ENCODE data around the gene AGO3. TPM values are rescaled to one million over a fixed set of nuclear protein-coding genes. Genes with fewer than 3 reads are reported as not detected.

The AGO3 gene
- total and polyA plus RNA-seq, 2 donors (not counting 3 experiments of a cell fraction or from before 2014, with no cell fraction given) = 10.4 to 21.1 TPM

- FAIRE-seq = peak; percentile 53
- no peaks in the 10 kb centered on the region for H3K79me2 ChIP-seq (ENCODE audit: control insufficient read depth, insufficient read depth, low read length)
- intact Hi-C loops (cut with micrococcal nuclease) (no loop called here), dilution Hi-C loops (cut with MboI; ENCODE audit: extremely low pct_ligation_motif_present, low sequenced_read_pairs) (no loop called here)
- ChIA-PET POLR2A (interaction anchor here (0.9 kb wide), 1 partner anchor 776 kb away, joined by 3 read pairs; no protein-coding TSS in a partner anchor), CTCF (interaction anchor here (1.7 kb wide), 1 partner anchor 10 kb away, joined by 4 read pairs; no protein-coding TSS in a partner anchor)
- BruUV-seq (replicated peaks) = no TSS peak
- no peaks in the 10 kb centered on the region for H3K9me1 ChIP-seq (replicated peaks; ENCODE audit: control insufficient read depth, extremely low read depth, insufficient read depth, low read length)
- H3K9me3 ChIP-seq (replicated peaks; ENCODE audit: control insufficient read depth, insufficient read depth, low read length) = no peaks in the 10 kb centered on the region
- H3K36me3 ChIP-seq (ENCODE audit: control insufficient read depth in 2 of 2, extremely low read depth in 1 of 2, insufficient read depth in 2 of 2, low read length in 2 of 2) = peaks cover 0 to 3% of the 10 kb centered on the region in 2 experiments
- TF ChIP-seq JUN (IDR thresholded peaks at IDR 0.05; ENCODE audit: borderline replicate concordance, insufficient read depth, insufficient read length, low read depth) (no peak), POLR2AphosphoS5 (IDR thresholded peaks at IDR 0.05; ENCODE audit: insufficient read depth, low read depth, low read length) (no peak), EZH2 (IDR thresholded peaks at IDR 0.05; ENCODE audit: borderline replicate concordance, low read depth, low read length, severe bottlenecking) (no peak), GATA2 (IDR thresholded peaks at IDR 0.05; ENCODE audit: insufficient read depth, insufficient read length, low read depth, low read length) (no peak), MAX (IDR thresholded peaks at IDR 0.05; ENCODE audit: insufficient read depth, insufficient read length) (no peak), CTCF (IDR thresholded peaks at IDR 0.05; ENCODE audit: extremely low read depth in 1 of 2, insufficient read depth in 1 of 2, low read depth in 1 of 2, low read length in 2 of 2) (no peak), FOS (IDR thresholded peaks at IDR 0.05; ENCODE audit: borderline replicate concordance, insufficient read depth, low read length) (no peak), POLR2A (IDR thresholded peaks at IDR 0.05; ENCODE audit: low read depth, low read length) (no peak)
- no peak overlapping the region for H2AFZ ChIP-seq (ENCODE audit: low read depth, low read length)
- H3K4me3 ChIP-seq (replicated peaks in 1 of 3; ENCODE audit: insufficient read depth in 1 of 3, low read depth in 1 of 3, low read length in 3 of 3) = no peak overlapping the region
- no peaks in the 10 kb centered on the region for H3K27me3 ChIP-seq (ENCODE audit: control insufficient read depth in 2 of 2, insufficient read depth in 2 of 2, low read length in 2 of 2)
- H3K4me2 ChIP-seq (ENCODE audit: insufficient read depth, low read length) = no peak overlapping the region
- no peaks in the 10 kb centered on the region for H4K20me1 ChIP-seq (replicated peaks; ENCODE audit: control insufficient read depth, extremely low read depth, insufficient read depth, low read length)
- H3K27ac ChIP-seq (ENCODE audit: insufficient read depth, low read depth, low read length) = no peak overlapping the region
- no peak overlapping the region for H3K9ac ChIP-seq (replicated peaks; ENCODE audit: extremely low read depth, insufficient read depth, low read length)
- peak; percentile 39 for DNase-seq (ENCODE audit: low read depth, low spot score)
- no peaks in the 10 kb centered on the region for H3K4me1 ChIP-seq (ENCODE audit: control insufficient read depth, extremely low read depth, insufficient read depth, low read length)
Measured at GRCh38 chr1:36034692-36035091, 103.8 kb downstream of the AGO3 start.

All from endothelial cell of umbilical vein (primary cell).